GM19328 (cell line): ENCODE measurements around the gene LOC101059915.
A peak's percentile ranks its signal among the peaks of the same experiment; 100 is the strongest.

Experiments
- ATAC-seq: cut with Tn5 transposase; IDR thresholded peaks from one replicate; pipeline ENCODE4 v1.9.1; 2021; ENCODE audit warnings: mild to moderate bottlenecking, moderate library complexity; ENCODE audit not compliant: unreplicated experiment

The LOC101059915 gene

DNA sequence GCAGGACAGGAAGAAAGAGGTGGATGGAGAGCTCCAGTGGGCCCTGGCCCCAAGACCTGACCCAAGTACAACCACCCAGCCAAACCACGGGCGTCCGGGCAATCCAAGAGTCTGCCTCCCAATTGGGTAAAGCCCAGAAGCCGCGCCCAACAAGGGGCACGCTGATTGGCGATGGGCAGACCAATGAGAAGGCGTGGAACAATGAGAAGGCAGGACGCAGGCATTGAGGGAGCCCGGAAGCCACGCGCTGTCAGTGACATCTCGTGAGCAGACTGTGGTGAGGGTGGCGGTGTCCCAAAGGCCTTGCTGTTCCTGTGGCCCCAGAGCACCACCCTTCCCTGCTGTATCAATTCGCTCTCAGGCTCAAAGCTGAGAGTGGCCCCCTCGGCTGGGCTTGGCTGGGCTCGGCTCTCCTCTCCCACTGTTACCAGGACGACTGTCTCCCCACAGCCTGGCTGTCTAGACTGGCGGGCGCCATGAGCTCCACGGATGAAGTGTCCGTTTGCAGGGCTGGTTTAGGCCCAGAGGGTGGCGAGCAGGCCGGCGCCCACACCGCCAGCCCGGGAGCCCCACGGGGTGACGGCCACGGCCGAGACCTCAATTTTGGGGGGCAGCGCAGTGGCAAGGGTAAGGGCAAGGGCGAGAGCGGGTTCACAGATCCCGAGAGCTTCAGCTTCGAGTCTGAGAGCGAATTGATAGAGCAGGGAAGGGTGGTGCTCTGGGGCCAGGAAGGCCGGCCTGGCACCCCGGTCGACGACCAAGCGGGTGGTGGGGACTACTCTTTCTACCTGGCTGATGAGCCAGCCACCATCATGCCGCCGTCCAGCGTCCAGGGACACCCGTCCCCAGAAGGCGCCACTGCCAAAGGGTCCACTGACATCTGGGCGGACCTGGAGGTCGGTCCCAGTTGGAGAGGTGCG lies at the start of gene LOC101059915:
LOC101059915 (plus strand) TSS at position 219 of the 920 bp plus-strand sequence.
- no peak for ATAC-seq

GRCh38 chrX:71617742-71618141 lies 49.6 kb upstream of the LOC101059915 start:
- ATAC-seq = no peak

- no peak for ATAC-seq
These were observed 49.0 kb upstream of the LOC101059915 start, which contains the start of gene CXCR3 for GRCh38 chrX:71618303-71618721. TSS of gene CXCR3 (minus strand) at chrX:71618511. CDS start at chrX:71618449, 62 bp downstream.

- no peak for ATAC-seq
These were observed 48.6 kb upstream of the LOC101059915 start for GRCh38 chrX:71618787-71619186.

DNA sequence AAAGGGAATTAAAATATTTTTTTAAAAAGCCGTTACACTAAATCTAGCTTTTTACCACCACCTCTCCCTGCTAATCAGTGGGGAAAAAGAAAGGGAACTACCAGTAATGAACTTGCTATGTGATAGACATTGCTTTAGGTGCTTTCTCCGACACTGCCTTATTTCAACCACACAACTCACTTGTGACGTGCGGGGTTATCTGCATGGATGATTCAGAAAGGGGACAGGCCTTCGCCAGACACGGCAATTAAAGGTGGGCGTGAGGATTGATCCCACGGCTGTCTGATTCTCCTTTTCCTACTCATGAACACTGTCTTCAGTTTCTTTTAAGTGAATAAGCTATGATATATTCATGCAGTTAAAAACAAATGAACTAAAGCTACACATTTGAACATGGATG lies 48.2 kb upstream of the LOC101059915 start:
- no peak for ATAC-seq

DNA sequence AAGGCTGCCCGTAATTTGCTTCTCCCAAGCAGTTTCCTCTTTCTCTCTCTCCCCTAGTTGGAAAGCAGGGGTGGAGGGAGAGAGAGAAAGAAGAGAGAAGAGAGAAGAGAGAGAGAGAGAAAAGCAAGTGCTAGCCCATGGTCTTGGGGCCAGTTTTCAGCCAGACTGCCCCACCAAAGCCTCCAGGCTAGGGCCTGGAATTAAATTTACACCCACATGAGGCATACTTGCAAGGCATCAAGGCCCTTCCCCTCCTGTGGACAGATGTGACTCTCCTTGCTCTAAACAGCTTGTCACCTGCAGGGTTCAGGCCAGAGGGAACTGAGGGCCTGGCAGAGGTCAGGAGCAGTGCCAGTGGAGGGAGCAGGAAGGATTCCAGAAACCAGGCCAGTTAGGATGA lies 47.4 kb upstream of the LOC101059915 start:
- no peak for ATAC-seq

- no peak for ATAC-seq
These were observed 45.7 kb upstream of the LOC101059915 start for GRCh38 chrX:71621603-71622002.

- ATAC-seq = no peak
These were observed 45.2 kb upstream of the LOC101059915 start for GRCh38 chrX:71622032-71622575.

DNA sequence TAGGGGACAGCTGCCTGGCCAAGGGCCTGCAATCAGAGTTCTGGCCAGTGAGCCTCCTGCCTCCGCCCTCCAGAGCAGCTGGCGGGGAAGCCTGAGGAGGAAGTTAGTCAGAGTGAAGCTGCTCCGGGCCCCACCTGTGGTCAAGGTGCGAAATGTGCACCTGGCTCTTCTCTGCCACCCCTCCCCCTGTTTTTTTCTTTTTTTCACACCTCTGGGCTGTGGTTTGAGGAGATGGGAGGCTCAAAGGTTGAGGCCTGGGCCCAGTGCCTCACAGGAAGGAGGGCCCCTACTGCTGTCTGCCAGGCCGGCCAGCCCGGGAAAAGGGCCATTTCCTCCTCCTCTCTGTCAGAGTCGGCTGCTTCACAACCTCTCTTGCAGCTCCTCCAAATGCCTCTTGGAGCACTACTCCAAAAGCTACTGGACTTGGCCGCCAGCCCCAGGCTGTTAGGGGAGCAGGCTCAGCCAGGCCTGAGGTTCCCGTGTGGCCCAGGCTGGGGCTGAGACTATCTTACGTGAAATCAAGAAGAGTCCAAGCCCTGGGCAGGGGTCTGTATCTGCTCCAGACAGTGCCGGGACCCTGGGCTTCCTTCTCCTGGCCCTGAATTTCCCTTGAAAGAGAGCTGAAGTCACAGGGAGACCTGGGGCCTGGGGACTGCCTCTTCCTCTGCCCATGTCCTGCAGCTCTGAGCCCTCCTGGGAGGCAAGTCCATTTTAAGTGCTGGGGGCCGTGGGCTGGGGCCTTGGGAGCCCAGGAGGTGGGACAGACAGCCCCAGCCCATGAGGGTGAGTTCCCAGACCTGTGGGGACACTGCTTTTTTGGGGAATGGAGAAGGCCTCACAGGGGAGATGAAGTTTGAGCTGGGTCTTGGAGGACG lies 44.5 kb upstream of the LOC101059915 start:
- ATAC-seq = peak; percentile 40

GRCh38 chrX:71623714-71624113 lies 43.6 kb upstream of the LOC101059915 start:
- ATAC-seq = no peak

- no peak for ATAC-seq
These were observed 41.9 kb upstream of the LOC101059915 start for GRCh38 chrX:71625471-71625870.

GRCh38 chrX:71626576-71626975 lies 40.8 kb upstream of the LOC101059915 start:
- ATAC-seq = no peak

DNA sequence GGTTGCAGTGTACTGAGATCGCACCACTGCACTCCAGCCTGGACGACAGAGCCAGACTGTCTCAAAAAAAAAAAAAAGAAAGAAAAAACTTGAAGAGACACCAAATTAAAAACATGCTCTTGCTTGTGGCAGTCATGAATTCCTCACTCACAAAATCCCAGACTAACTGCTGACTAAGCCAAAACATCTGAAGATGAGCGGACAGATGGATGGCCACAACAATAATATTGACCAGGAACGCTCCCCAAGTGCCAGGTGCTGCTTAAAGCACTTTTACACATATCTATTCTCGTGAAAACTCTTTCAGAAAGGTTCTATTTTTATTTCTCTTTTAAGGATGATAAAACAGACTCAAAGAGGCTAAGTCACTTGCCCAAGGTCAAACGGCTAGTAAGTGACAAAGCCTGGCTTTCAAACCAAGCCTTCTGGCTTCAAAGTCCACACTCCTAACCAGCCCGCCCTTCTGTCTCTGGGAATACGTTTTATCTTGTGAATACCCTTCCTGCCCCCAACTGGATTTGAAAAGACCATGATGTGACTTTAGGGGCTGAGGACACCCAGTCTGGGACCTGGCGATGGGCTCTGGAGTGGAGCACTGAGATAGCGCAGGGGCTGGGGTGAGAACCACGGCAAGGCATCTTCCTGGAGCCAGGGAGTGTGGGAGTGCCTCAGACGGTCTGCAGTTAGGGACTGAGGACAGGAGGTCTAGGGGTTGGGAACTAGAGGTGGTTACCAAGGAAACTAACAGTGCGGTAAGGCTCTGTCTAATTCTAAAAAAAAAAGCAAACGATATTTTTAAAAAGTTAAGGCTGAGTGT lies 39.5 kb upstream of the LOC101059915 start:
- ATAC-seq = no peak

GRCh38 chrX:71629467-71629866 lies 37.9 kb upstream of the LOC101059915 start:
- ATAC-seq = peak; percentile 69

DNA sequence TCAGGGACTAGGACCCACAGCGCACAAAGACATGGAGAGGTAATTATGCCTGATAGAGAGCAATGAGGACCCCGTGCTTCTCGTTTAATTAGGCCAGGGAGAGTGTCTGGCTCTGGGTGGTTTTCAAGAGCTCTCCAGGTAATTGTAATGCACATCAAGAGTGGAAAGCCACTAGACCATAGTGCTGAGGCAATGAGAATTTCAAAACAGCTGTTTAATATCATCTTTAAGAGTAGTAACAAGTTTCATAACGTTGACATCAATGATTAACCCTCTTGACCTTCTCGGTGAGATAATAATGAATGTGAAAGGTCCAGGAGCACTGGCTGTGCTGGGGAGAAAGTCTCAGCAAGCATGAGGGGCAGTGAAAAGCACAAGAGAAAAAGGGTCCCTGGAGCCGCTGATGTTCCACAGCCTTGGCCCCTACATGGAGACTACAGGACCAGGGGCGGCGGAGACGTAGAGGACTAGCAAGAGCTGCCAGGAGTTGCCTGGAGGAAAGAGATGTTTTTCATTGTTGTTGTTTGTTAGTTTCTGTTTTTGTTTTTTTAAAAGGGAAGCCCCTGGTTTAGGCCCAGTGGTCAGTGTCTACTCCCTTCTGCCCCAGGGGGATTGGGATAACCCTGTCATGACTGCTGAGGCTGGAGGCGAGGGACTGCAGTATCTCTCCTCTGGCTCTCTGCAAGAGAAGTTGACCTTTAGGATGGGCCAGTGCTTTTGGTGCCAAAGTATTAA lies 34.3 kb upstream of the LOC101059915 start:
- no peak for ATAC-seq

DNA sequence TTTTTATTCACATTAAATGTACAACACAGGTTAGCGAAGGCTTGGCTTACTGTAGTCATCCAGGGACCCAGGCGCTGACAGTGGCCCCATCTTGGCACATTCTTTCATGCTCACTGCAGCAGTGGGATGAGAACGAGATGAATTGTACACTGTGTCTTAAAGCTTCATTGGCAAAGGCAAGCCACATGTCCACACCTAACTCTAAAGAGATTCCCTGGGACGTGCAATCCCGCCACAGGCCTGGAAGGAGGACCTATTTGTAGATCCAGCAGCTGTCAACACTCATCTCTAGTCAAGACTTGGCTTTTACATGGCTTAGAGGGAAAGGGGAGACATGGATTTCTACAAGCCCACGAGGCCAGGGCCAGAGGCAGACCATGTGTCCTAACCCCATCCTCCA lies 33.0 kb upstream of the LOC101059915 start:
- no peak for ATAC-seq

- no peak for ATAC-seq
These were observed 30.7 kb upstream of the LOC101059915 start for GRCh38 chrX:71636438-71637252.

DNA sequence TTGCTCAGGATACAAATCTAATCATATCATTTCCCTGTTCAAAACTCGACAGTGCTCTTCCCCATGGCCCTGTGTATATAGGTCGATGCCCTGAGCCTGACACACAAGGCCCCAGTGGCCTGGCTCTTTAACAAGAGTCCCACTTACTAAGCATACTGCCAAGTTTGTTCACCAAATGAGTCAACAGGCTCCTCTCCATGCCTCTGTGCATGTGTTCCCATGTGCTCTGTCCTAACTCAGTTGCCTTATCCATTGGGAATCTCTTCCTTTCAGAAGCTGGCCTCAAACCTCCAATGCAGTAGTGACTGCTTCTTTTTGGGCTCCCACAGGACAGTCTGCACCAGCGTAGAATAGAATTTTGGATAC lies 30.1 kb upstream of the LOC101059915 start:
- no peak for ATAC-seq

- ATAC-seq = no peak
These were observed 29.5 kb upstream of the LOC101059915 start for GRCh38 chrX:71637848-71638247.
